GM19468 (cell line): ENCODE results near the gene NLGN4Y.
"Not testable (repeated sequence)": the region's sequence is repeated elsewhere in the genome, so short reads cannot be mapped to it uniquely, and the experiment has no call there.

Source experiments
- ATAC-seq: cut with Tn5 transposase; IDR thresholded peaks from one replicate; pipeline ENCODE4 v1.9.1; 2021; ENCODE audit warnings: mild to moderate bottlenecking, moderate library complexity, moderate number of reproducible peaks; ENCODE audit not compliant: unreplicated experiment; ENCODE audit errors: extremely low read depth

Gene NLGN4Y

DNA sequence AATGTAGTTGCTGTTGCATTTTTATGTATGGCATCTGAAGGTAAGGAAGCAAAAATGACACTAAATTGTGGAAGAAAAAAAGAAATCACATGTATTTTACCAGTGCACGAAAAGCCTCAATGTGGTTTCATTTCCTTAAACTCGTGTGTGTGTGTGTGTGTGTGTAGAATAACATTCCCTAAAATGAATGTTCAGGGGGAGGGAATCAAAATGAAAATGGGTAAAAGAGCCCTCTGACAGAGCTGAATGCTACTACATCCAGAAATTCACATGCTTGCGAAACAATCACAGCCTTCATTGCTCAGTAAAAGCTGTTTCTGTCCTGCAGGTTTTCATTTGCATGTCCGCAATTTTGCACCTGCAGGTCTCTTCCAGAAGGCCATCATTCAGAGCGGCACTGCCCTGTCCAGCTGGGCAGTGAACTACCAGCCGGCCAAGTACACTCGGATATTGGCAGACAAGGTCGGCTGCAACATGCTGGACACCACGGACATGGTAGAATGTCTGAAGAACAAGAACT is 305.1 kb downstream of the NLGN4Y start:
- ATAC-seq = no peak

DNA sequence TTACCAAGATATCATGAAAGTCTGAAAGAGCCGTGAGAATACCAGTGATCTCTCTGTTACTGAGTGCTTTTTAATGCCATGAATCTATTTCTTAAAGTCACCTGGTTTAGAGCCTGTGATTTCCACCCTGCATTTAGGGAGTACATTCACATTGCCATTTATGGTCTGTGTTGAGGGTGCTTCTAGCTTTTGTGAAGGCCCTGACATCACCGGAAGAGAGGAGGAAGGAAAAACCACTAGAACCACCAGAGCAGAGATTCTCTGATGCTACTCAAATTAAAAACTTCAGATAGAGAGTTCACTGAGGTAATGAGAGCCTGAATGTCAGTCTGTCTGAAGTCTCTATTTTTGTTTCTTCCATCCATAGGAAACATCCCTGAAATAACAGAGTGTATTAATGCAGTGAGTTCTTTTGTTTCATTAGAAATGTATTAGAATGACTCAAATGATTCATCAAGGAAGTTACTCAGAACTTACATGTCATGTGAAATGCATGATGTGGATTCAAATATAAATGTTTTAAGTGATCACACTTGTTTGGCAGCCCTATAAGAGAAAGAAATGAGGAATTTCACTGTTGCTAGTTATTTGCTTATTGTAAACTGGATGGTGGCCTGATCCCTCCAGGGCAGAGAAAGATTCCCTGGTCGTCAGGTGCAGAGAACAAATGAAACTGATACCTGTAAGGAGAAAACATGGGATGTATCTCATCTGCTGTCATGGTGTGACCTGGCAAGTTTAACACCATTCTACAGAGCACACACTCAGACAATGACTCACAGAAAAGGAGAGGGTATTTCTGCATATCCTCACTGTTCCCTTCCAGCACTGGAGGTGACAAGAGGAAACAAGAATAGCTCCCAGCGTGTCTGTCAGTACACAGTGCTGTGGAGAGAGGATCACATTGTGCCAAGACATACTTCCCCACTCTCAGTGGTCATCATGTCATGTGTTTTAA is 310.1 kb downstream of the NLGN4Y start:
- no peak for ATAC-seq

DNA sequence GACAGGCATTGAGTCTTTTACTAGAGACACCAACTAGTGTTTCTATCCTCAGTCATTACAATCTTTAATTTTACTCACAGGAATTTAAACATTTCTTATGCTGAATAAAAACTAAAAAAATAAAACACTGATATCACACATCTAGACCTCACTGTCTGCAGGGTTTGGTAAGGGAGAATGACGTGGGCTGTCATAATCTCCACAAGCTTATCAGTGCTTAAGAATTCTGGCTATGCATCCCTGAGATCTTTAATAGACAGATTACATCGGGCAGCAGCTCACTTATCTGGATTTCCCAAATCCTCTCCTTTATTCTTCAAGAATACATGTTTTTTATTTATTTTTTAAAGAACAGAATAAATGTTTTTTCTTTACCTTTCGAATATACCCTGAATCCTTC is 313.1 kb downstream of the NLGN4Y start:
- ATAC-seq = no peak

- no peak for ATAC-seq
Measured at GRCh38 chrY:14850734-14851133, 326.4 kb downstream of the NLGN4Y start.

- ATAC-seq = no peak
Measured at GRCh38 chrY:14860448-14860847, 336.1 kb downstream of the NLGN4Y start.

GRCh38 chrY:14861033-14861432 is 336.7 kb downstream of the NLGN4Y start:
- not testable (repeated sequence) for ATAC-seq

GRCh38 chrY:14871971-14872370 is 347.6 kb downstream of the NLGN4Y start:
- ATAC-seq = no peak
